H9 (cell line): ENCODE results near the gene MXD4. TPM values are rescaled to one million over a fixed set of nuclear protein-coding genes. Genes with fewer than 3 reads are reported as not detected.

ENCODE experiments used
- DNase-seq: peaks from one replicate; pipeline ENCODE4 v3.0.0-alpha.2; 2017
- H2AFZ ChIP-seq: one replicate; pipeline ENCODE4 v1.6.1; 2013; ENCODE audit warnings: mild to moderate bottlenecking, low read length, control low read depth, moderate library complexity
- H2AK5ac ChIP-seq: 2 replicates; pipeline ENCODE4 v1.6.1; 2013; ENCODE audit warnings: low read length, control low read depth, mixed read lengths; ENCODE audit not compliant: insufficient read length
- H2BK120ac ChIP-seq: one replicate; pipeline ENCODE4 v1.6.1; 2013; ENCODE audit warnings: low read depth, mild to moderate bottlenecking, low read length, control low read depth, inconsistent platforms; ENCODE audit not compliant: poor library complexity, severe bottlenecking
- H2BK12ac ChIP-seq: 2 replicates; pipeline ENCODE4 v1.6.1; 2013; ENCODE audit warnings: low read length, control low read depth, mixed read lengths, low read depth; ENCODE audit not compliant: insufficient read length
- H2BK15ac ChIP-seq: 2 replicates; pipeline ENCODE4 v1.6.1; 2013; ENCODE audit warnings: low read depth, low read length, control low read depth
- H2BK20ac ChIP-seq: one replicate; pipeline ENCODE4 v1.6.1; 2013; ENCODE audit warnings: low read depth, mild to moderate bottlenecking, low read length, control low read depth, inconsistent platforms; ENCODE audit not compliant: poor library complexity, severe bottlenecking
- H2BK5ac ChIP-seq: 2 replicates; pipeline ENCODE4 v1.6.1; 2013; ENCODE audit warnings: low read length, control low read depth, mixed read lengths; ENCODE audit not compliant: insufficient read length
- H3K14ac ChIP-seq: 2 replicates; pipeline ENCODE4 v1.6.1; 2013; ENCODE audit warnings: low read length, control low read depth; ENCODE audit not compliant: insufficient read depth
- H3K18ac ChIP-seq: 2 replicates; pipeline ENCODE4 v1.6.1; 2013; ENCODE audit warnings: low read depth, mild to moderate bottlenecking, mixed read lengths, low read length, control low read depth; ENCODE audit not compliant: insufficient read length
- H3K23ac ChIP-seq: 2 replicates; pipeline ENCODE4 v1.6.1; 2013; ENCODE audit warnings: low read length, control low read depth, mixed read lengths, low read depth; ENCODE audit not compliant: insufficient read length
- H3K23me2 ChIP-seq: 2 replicates; pipeline ENCODE4 v1.6.1; 2013; ENCODE audit warnings: low read depth, mild to moderate bottlenecking, mixed read lengths, low read length, control low read depth; ENCODE audit not compliant: insufficient read length, poor library complexity, severe bottlenecking
- H3K27ac ChIP-seq: 2 replicates; pipeline ENCODE4 v1.5.1; 2013; ENCODE audit warnings: low read length, control low read depth, mixed read lengths, low read depth; ENCODE audit not compliant: insufficient read length
- H3K27me3 ChIP-seq: 2 replicates; pipeline ENCODE4 v1.6.1; 2013; ENCODE audit warnings: low read length, control low read depth, inconsistent platforms; ENCODE audit not compliant: insufficient read depth
- H3K4ac ChIP-seq: 2 replicates; pipeline ENCODE4 v1.6.1; 2013; ENCODE audit warnings: low read depth, mild to moderate bottlenecking, control low read depth, inconsistent platforms, low read length, moderate library complexity
- H3K4me1 ChIP-seq: 2 replicates; pipeline ENCODE4 v1.6.1; 2013; ENCODE audit warnings: low read length, control low read depth, inconsistent platforms; ENCODE audit not compliant: insufficient read depth
- H3K4me2 ChIP-seq: 2 replicates; pipeline ENCODE4 v1.6.1; 2013; ENCODE audit warnings: low read length, control low read depth, mixed read lengths; ENCODE audit not compliant: insufficient read length, insufficient read depth
- H3K56ac ChIP-seq: 2 replicates; pipeline ENCODE4 v1.6.1; 2013; ENCODE audit warnings: low read depth, mild to moderate bottlenecking, mixed read lengths, low read length, control low read depth; ENCODE audit not compliant: insufficient read length
- H3K79me1 ChIP-seq: 2 replicates; pipeline ENCODE4 v1.6.1; 2013; ENCODE audit warnings: low read depth, mild to moderate bottlenecking, moderate library complexity, low read length, control low read depth, inconsistent platforms; ENCODE audit not compliant: insufficient read depth, poor library complexity, severe bottlenecking
- H3K79me2 ChIP-seq: 2 replicates; pipeline ENCODE4 v1.6.1; 2013; ENCODE audit warnings: low read length, control low read depth, inconsistent platforms; ENCODE audit not compliant: insufficient read depth
- H3K9ac ChIP-seq: 2 replicates; pipeline ENCODE4 v1.6.1; 2013; ENCODE audit warnings: low read length, control low read depth, mixed read lengths; ENCODE audit not compliant: insufficient read length; ENCODE audit errors: extremely low read depth
- H3K9me3 ChIP-seq: one replicate; pipeline ENCODE4 v1.6.1; 2013; ENCODE audit warnings: low read depth, low read length, inconsistent platforms; ENCODE audit not compliant: control insufficient read depth
- H3T11ph ChIP-seq: one replicate; pipeline ENCODE4 v1.6.1; 2013; ENCODE audit warnings: mild to moderate bottlenecking, low read length, control low read depth, inconsistent platforms
- H4K20me1 ChIP-seq: one replicate; pipeline ENCODE4 v1.6.1; 2013; ENCODE audit not compliant: control insufficient read depth, insufficient read length, insufficient read depth
- H4K5ac ChIP-seq: 2 replicates; pipeline ENCODE4 v1.6.1; 2013; ENCODE audit warnings: low read depth, mild to moderate bottlenecking, mixed read lengths, low read length, control low read depth; ENCODE audit not compliant: insufficient read length
- H4K8ac ChIP-seq: replicated peaks from 2 replicates; pipeline ENCODE4 v1.6.1; 2013; ENCODE audit warnings: low read length, control low read depth, mixed read lengths, low read depth; ENCODE audit not compliant: insufficient read length
- H4K91ac ChIP-seq: 2 replicates; pipeline ENCODE4 v1.6.1; 2013; ENCODE audit warnings: low read depth, mild to moderate bottlenecking, moderate library complexity, mixed read lengths, low read length, control low read depth; ENCODE audit not compliant: insufficient read length
- H3K27ac Mint-ChIP-seq, 3 experiments: 2 replicates in 2 of 3; 3 replicates in 1 of 3; pipeline ENCODE4 v1.8.0; 2020 to 2021; ENCODE audit warnings: mixed read lengths in 3 of 3, mild to moderate bottlenecking in 1 of 3, moderate library complexity in 1 of 3
- H3K27me3 Mint-ChIP-seq: 2 replicates; pipeline ENCODE4 v1.8.0; 2021; ENCODE audit warnings: low read depth, mild to moderate bottlenecking, moderate library complexity, mixed read lengths
- H3K36me3 Mint-ChIP-seq, 3 experiments: 2 replicates in 2 of 3; 3 replicates in 1 of 3; pipeline ENCODE4 v1.8.0; 2020 to 2021; ENCODE audit warnings: low read depth in 3 of 3, mixed read lengths in 3 of 3; ENCODE audit not compliant: insufficient read depth in 1 of 3
- H3K4me1 Mint-ChIP-seq, 2 experiments: 2 replicates each; pipeline ENCODE4 v1.8.0; 2020; ENCODE audit warnings: mixed read lengths in 2 of 2
- H3K4me3 Mint-ChIP-seq, 2 experiments: 2 replicates in 1 of 2; 3 replicates in 1 of 2; pipeline ENCODE4 v1.8.0; 2020 to 2021; ENCODE audit warnings: mild to moderate bottlenecking in 2 of 2, mixed read lengths in 2 of 2, moderate library complexity in 1 of 2
- H3K9me3 Mint-ChIP-seq, 2 experiments: 2 replicates in 1 of 2; 3 replicates in 1 of 2; pipeline ENCODE4 v1.8.0; 2020; ENCODE audit warnings: mild to moderate bottlenecking in 2 of 2, mixed read lengths in 2 of 2, moderate library complexity in 1 of 2
- CTCF ChIP-seq: fragments of 200-600 bp; sonication (generic); conservative IDR thresholded peaks from 3 replicates; pipeline ENCODE4 v1.8.0; 2021; ENCODE audit warnings: antibody characterized with exemption, mild to moderate bottlenecking
- WGBS: extraction: QIAGEN DNeasy Blood & Tissue Kit; methylation state at CpG from one replicate; pipeline ENCODE4 v1.1.7; 2013; ENCODE audit warnings: missing lambda C conversion rate, low lambda C conversion rate, mixed read lengths; ENCODE audit not compliant: insufficient read length; ENCODE audit errors: extremely low coverage; 5-methylcytosine and 5-hydroxymethylcytosine counted together
- total RNA-seq: library from RNA; stranded (reverse); gene quantifications from 2 replicates; pipeline ENCODE4 v1.2.1, GENCODE V29; 2021

Gene MXD4
- total RNA-seq, 1 experiment from 2014 or later: 24.1 TPM

- H3K23me2 ChIP-seq: no peaks in the 10 kb centered on the region
- peaks cover 5% of the 10 kb centered on the region for H3K27me3 Mint-ChIP-seq
Measured at GRCh38 chr4:2277956-2278355, 16.0 kb upstream of the MXD4 start.

More at GRCh38 chr4:2277956-2278355, 16.0 kb upstream of the MXD4 start:
- no peak overlapping the region for H3K27ac ChIP-seq
- DNase-seq: no peak
- H4K8ac ChIP-seq: no peak overlapping the region
- H3T11ph ChIP-seq: no peak overlapping the region
- Mint-ChIP-seq H3K36me3 (no peaks in the 10 kb centered on the region; a peak in 1 of 7 replicates), H3K4me1 (no peaks in the 10 kb centered on the region; a peak in 1 of 4 replicates), H3K27ac (no peak overlapping the region), H3K9me3 (no peaks in the 10 kb centered on the region), H3K4me3 (no peak overlapping the region)
- H4K5ac ChIP-seq: no peak overlapping the region
- no peak overlapping the region for H3K4ac ChIP-seq
- H2BK15ac ChIP-seq: no peak overlapping the region
- H2AK5ac ChIP-seq: no peak overlapping the region
- no peak overlapping the region for H2BK20ac ChIP-seq
- no peaks in the 10 kb centered on the region for H3K27me3 ChIP-seq
- H3K56ac ChIP-seq: no peak overlapping the region
- no peaks in the 10 kb centered on the region for H3K4me1 ChIP-seq
- TF ChIP-seq CTCF: no peak
- H3K23ac ChIP-seq: no peak overlapping the region
- no peak overlapping the region for H2BK120ac ChIP-seq
- H3K79me1 ChIP-seq: no peaks in the 10 kb centered on the region
- no peak overlapping the region for H3K4me2 ChIP-seq
- no peak overlapping the region for H3K9ac ChIP-seq
- H4K91ac ChIP-seq: no peak overlapping the region
- H3K18ac ChIP-seq: no peak overlapping the region
- no peak overlapping the region for H2AFZ ChIP-seq
- no peak overlapping the region for H2BK12ac ChIP-seq
- no peaks in the 10 kb centered on the region for H3K79me2 ChIP-seq
- H2BK5ac ChIP-seq: no peak overlapping the region
- H4K20me1 ChIP-seq: no peaks in the 10 kb centered on the region
- WGBS: no CpG with 5 or more reads among the region's 9 CpGs
- H3K14ac ChIP-seq: no peak overlapping the region
- H3K9me3 ChIP-seq: no peaks in the 10 kb centered on the region
